ENCODE results near the gene TNF. TPM values are rescaled to one million over a fixed set of nuclear protein-coding genes. Genes with fewer than 3 reads are reported as not detected.

TNF gene
- total and polyA plus RNA-seq, 2 of the 13 experiments (the other 11 are each of a cell fraction or from before 2014, with no cell fraction given): not detected

DNA sequence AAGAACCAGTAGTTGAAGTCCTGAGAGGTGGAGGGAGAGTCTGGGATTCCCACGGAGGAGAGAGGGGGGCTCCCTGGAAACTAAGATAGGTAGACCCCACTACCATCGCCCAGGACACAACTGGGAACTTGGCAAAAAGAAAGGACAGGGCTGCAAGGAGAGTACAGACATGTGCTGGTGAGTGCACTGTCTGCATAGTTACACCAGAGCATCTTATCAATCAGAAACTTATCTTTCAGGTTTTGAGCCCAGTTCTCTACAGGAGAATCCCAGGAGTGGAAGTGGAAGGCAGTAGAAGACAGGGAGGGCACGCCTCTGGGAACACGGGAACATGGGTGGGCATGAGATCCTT, 15.8 kb upstream of the TNF start:
- CTCF ChIA-PET (ENCODE audit: low intra/inter-chr PET ratio, low total read pairs): no interaction called here
- TF ChIP-seq ZSCAN21 (CRISPR knock-in tag; IDR thresholded peaks at IDR 0.05; ENCODE audit: borderline replicate concordance): no peak
- TF ChIP-seq TSC22D2 (CRISPR knock-in tag; IDR thresholded peaks at IDR 0.05; ENCODE audit: borderline replicate concordance): no peak
- TF ChIP-seq TOE1 (CRISPR knock-in tag; IDR thresholded peaks at IDR 0.05): no peak
- TF ChIP-seq, protein P1, sequence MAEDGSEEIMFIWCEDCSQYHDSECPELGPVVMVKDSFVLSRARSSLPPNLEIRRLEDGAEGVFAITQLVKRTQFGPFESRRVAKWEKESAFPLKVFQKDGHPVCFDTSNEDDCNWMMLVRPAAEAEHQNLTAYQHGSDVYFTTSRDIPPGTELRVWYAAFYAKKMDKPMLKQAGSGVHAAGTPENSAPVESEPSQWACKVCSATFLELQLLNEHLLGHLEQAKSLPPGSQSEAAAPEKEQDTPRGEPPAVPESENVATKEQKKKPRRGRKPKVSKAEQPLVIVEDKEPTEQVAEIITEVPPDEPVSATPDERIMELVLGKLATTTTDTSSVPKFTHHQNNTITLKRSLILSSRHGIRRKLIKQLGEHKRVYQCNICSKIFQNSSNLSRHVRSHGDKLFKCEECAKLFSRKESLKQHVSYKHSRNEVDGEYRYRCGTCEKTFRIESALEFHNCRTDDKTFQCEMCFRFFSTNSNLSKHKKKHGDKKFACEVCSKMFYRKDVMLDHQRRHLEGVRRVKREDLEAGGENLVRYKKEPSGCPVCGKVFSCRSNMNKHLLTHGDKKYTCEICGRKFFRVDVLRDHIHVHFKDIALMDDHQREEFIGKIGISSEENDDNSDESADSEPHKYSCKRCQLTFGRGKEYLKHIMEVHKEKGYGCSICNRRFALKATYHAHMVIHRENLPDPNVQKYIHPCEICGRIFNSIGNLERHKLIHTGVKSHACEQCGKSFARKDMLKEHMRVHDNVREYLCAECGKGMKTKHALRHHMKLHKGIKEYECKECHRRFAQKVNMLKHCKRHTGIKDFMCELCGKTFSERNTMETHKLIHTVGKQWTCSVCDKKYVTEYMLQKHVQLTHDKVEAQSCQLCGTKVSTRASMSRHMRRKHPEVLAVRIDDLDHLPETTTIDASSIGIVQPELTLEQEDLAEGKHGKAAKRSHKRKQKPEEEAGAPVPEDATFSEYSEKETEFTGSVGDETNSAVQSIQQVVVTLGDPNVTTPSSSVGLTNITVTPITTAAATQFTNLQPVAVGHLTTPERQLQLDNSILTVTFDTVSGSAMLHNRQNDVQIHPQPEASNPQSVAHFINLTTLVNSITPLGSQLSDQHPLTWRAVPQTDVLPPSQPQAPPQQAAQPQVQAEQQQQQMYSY (CRISPR knock-in tag; IDR thresholded peaks at IDR 0.05): no peak
- TF ChIP-seq, protein P2, sequence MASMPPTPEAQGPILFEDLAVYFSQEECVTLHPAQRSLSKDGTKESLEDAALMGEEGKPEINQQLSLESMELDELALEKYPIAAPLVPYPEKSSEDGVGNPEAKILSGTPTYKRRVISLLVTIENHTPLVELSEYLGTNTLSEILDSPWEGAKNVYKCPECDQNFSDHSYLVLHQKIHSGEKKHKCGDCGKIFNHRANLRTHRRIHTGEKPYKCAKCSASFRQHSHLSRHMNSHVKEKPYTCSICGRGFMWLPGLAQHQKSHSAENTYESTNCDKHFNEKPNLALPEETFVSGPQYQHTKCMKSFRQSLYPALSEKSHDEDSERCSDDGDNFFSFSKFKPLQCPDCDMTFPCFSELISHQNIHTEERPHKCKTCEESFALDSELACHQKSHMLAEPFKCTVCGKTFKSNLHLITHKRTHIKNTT (CRISPR knock-in tag; IDR thresholded peaks at IDR 0.05): no peak
- TF ChIP-seq, protein P3, sequence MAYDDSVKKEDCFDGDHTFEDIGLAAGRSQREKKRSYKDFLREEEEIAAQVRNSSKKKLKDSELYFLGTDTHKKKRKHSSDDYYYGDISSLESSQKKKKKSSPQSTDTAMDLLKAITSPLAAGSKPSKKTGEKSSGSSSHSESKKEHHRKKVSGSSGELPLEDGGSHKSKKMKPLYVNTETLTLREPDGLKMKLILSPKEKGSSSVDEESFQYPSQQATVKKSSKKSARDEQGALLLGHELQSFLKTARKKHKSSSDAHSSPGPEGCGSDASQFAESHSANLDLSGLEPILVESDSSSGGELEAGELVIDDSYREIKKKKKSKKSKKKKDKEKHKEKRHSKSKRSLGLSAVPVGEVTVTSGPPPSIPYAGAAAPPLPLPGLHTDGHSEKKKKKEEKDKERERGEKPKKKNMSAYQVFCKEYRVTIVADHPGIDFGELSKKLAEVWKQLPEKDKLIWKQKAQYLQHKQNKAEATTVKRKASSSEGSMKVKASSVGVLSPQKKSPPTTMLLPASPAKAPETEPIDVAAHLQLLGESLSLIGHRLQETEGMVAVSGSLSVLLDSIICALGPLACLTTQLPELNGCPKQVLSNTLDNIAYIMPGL (CRISPR knock-in tag; IDR thresholded peaks at IDR 0.05; ENCODE audit: borderline replicate concordance in 1 of 2, low read depth in 1 of 2): no peak
- TF ChIP-seq MTA1 (CRISPR knock-in tag; IDR thresholded peaks at IDR 0.05; ENCODE audit: borderline replicate concordance): no peak
- no peak for TF ChIP-seq PHF8 (CRISPR knock-in tag; IDR thresholded peaks at IDR 0.05)
- TF ChIP-seq, protein P4, sequence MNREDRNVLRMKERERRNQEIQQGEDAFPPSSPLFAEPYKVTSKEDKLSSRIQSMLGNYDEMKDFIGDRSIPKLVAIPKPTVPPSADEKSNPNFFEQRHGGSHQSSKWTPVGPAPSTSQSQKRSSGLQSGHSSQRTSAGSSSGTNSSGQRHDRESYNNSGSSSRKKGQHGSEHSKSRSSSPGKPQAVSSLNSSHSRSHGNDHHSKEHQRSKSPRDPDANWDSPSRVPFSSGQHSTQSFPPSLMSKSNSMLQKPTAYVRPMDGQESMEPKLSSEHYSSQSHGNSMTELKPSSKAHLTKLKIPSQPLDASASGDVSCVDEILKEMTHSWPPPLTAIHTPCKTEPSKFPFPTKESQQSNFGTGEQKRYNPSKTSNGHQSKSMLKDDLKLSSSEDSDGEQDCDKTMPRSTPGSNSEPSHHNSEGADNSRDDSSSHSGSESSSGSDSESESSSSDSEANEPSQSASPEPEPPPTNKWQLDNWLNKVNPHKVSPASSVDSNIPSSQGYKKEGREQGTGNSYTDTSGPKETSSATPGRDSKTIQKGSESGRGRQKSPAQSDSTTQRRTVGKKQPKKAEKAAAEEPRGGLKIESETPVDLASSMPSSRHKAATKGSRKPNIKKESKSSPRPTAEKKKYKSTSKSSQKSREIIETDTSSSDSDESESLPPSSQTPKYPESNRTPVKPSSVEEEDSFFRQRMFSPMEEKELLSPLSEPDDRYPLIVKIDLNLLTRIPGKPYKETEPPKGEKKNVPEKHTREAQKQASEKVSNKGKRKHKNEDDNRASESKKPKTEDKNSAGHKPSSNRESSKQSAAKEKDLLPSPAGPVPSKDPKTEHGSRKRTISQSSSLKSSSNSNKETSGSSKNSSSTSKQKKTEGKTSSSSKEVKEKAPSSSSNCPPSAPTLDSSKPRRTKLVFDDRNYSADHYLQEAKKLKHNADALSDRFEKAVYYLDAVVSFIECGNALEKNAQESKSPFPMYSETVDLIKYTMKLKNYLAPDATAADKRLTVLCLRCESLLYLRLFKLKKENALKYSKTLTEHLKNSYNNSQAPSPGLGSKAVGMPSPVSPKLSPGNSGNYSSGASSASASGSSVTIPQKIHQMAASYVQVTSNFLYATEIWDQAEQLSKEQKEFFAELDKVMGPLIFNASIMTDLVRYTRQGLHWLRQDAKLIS (CRISPR knock-in tag; IDR thresholded peaks at IDR 0.05): no peak
- no peak for TF ChIP-seq ZNF34 (CRISPR knock-in tag; IDR thresholded peaks at IDR 0.05; ENCODE audit: borderline replicate concordance)
- no peak for TF ChIP-seq ZSCAN12 (CRISPR knock-in tag; IDR thresholded peaks at IDR 0.05)
- TF ChIP-seq KLF13 (CRISPR knock-in tag; IDR thresholded peaks at IDR 0.05): no peak
- TF ChIP-seq CHCHD3 (CRISPR knock-in tag; IDR thresholded peaks at IDR 0.05): no peak
- no peak for TF ChIP-seq POLR2G (IDR thresholded peaks at IDR 0.05; ENCODE audit: low read depth, low read length)

More for the DNA sequence above, 15.8 kb upstream of the TNF start:
- no peaks in the 10 kb centered on the region for H3K79me2 ChIP-seq (ENCODE audit: insufficient read depth, low read length)
- no peaks in the 10 kb centered on the region for H3K4me1 ChIP-seq (ENCODE audit: insufficient read depth, low read length)
- no peaks in the 10 kb centered on the region for H4K20me1 ChIP-seq (ENCODE audit: insufficient read depth, low read length)
- intact Hi-C loops (cut with micrococcal nuclease; ENCODE audit: unreplicated experiment) (no loop called here), in situ Hi-C loops (cut with HindIII; ENCODE audit: extremely low pct_ligation_motif_present, low pct_unique_long_range_greater_than_20kb) (no loop called here)
- H3K27ac ChIP-seq (ENCODE audit: extremely low read length, insufficient read depth, low read length): no peak overlapping the region
- FAIRE-seq: no peak
- H3K9me3 ChIP-seq (ENCODE audit: low read length): no peaks in the 10 kb centered on the region
- WGBS (ENCODE audit: low lambda C conversion rate): 85% methylated on average over 4 of the region's 4 CpGs
- no TSS peak for BruUV-seq (replicated peaks)
- H3K4me2 ChIP-seq (ENCODE audit: low read depth, low read length): no peak overlapping the region
- H3K36me3 ChIP-seq (replicated peaks in 1 of 2; ENCODE audit: control insufficient read depth in 1 of 2, insufficient read depth in 2 of 2, low read length in 2 of 2): peaks cover 21 to 38% of the 10 kb centered on the region in 2 experiments; a peak in 4 of 5 replicates
- no peaks in the 10 kb centered on the region for H3K27me3 ChIP-seq (ENCODE audit: control insufficient read depth in 1 of 2, insufficient read depth in 2 of 2, low read length in 2 of 2)
- POLR2A ChIA-PET: no interaction called here
- H2AFZ ChIP-seq (ENCODE audit: low read length): no peak overlapping the region
- ATAC-seq: no peak
- H3K4me3 ChIP-seq (replicated peaks in 1 of 3; ENCODE audit: insufficient read depth in 1 of 3, low read depth in 2 of 3, low read length in 3 of 3): no peak overlapping the region
- no peak for DNase-seq (ENCODE audit: low spot score)
- H3K9ac ChIP-seq (ENCODE audit: insufficient read depth, low read depth, low read length): no peak overlapping the region
